Omental fat pad (tissue), 4 donors: ENCODE results near the gene ITPR1. TPM values are rescaled to one million over a fixed set of nuclear protein-coding genes. Genes with fewer than 3 reads are reported as not detected.

Source experiments
- ATAC-seq: fragments of 150-250 bp; one replicate; pipeline ENCODE4 v1.9.1; 2016; ENCODE audit warnings: mild to moderate bottlenecking, moderate library complexity; ENCODE audit not compliant: low FRiP score
- DNase-seq: peaks from one replicate; pipeline ENCODE4 v3.0.0-alpha.2; 2019; ENCODE audit warnings: low spot score
- CTCF ChIP-seq, 3 donors: fragments of 450-650 bp; IDR thresholded peaks; one replicate each; pipeline ENCODE4 v1.5.1; 2016 to 2017; ENCODE audit warnings: antibody characterized with exemption in 3 of 3, mild to moderate bottlenecking in 3 of 3, moderate library complexity in 2 of 3
- total RNA-seq, 4 donors: library from RNA; depleted of rRNA; stranded (reverse); fragments of >200 nt; gene quantifications; one replicate each; pipeline ENCODE4 v1.1.0, GENCODE V29; 2016

ITPR1 gene
- total RNA-seq, 4 donors from 2014 or later, result 38.3 to 58.5 (median 41.3) TPM

- DNase-seq (no peak), ATAC-seq (no peak)
- no peak for TF ChIP-seq CTCF (IDR thresholded peaks at IDR 0.05)
Measured at GRCh38 chr3:4818986-4819693, 326.0 kb downstream of the ITPR1 start.

- DNase-seq (no peak), ATAC-seq (no peak)
- no peak for TF ChIP-seq CTCF (IDR thresholded peaks at IDR 0.05)
Measured at GRCh38 chr3:4819746-4820145, 326.6 kb downstream of the ITPR1 start.

- no peak for DNase-seq
- no peak for TF ChIP-seq CTCF (IDR thresholded peaks at IDR 0.05)
- ATAC-seq, result no peak
Measured at GRCh38 chr3:4820296-4821121, 327.4 kb downstream of the ITPR1 start.

- TF ChIP-seq CTCF (IDR thresholded peaks at IDR 0.05), result no peak
- ATAC-seq, result no peak
- no peak for DNase-seq
Measured at GRCh38 chr3:4821338-4821737, 328.2 kb downstream of the ITPR1 start.

- ATAC-seq (no peak), DNase-seq (no peak)
- TF ChIP-seq CTCF (IDR thresholded peaks at IDR 0.05), result no peak
Measured at GRCh38 chr3:4821975-4822374, 328.8 kb downstream of the ITPR1 start.

- TF ChIP-seq CTCF (IDR thresholded peaks at IDR 0.05), result no peak
- no peak for ATAC-seq
- no peak for DNase-seq
Measured at GRCh38 chr3:4822568-4822967, 329.4 kb downstream of the ITPR1 start.
